ENCODE measurements around the gene LYRM1.

LYRM1 gene

GRCh38 chr16:20900299-20901067, at the start of gene LYRM1, which contains the start of gene DCUN1D3:
TSS of gene LYRM1 (plus strand) at chr16:20900771. CDS start at chr16:20915556, 14,785 bp downstream.
TSS of gene DCUN1D3 (minus strand) at chr16:20900358. CDS start at chr16:20862538, 37,820 bp downstream.
- DNase-seq (ENCODE audit: low read depth): peak; percentile 92
- no peak for TF ChIP-seq CTCF (IDR thresholded peaks at IDR 0.05; ENCODE audit: low read depth, low read length, missing control alignments)
- H3K4me3 ChIP-seq (ENCODE audit: low read depth, low read length): peak within 1 kb of the TSS; percentile 81

- no peak for TF ChIP-seq CTCF (IDR thresholded peaks at IDR 0.05; ENCODE audit: low read depth, low read length, missing control alignments)
- no peak for DNase-seq (ENCODE audit: low read depth)
- no peak overlapping the region for H3K4me3 ChIP-seq (ENCODE audit: low read depth, low read length)
These were observed 49.6 kb upstream of the LYRM1 start for GRCh38 chr16:20850981-20851380.

GRCh38 chr16:20851601-20852000, 49.0 kb upstream of the LYRM1 start:
- H3K4me3 ChIP-seq (ENCODE audit: low read depth, low read length): no peak overlapping the region
- no peak for TF ChIP-seq CTCF (IDR thresholded peaks at IDR 0.05; ENCODE audit: low read depth, low read length, missing control alignments)
- DNase-seq (ENCODE audit: low read depth): no peak

GRCh38 chr16:20853143-20853542, 47.4 kb upstream of the LYRM1 start:
- TF ChIP-seq CTCF (IDR thresholded peaks at IDR 0.05; ENCODE audit: low read depth, low read length, missing control alignments): no peak
- no peak for DNase-seq (ENCODE audit: low read depth)
- H3K4me3 ChIP-seq (ENCODE audit: low read depth, low read length): no peak overlapping the region

- no peak for DNase-seq (ENCODE audit: low read depth)
- no peak for TF ChIP-seq CTCF (IDR thresholded peaks at IDR 0.05; ENCODE audit: low read depth, low read length, missing control alignments)
- H3K4me3 ChIP-seq (ENCODE audit: low read depth, low read length): no peak overlapping the region
These were observed 46.5 kb upstream of the LYRM1 start for GRCh38 chr16:20853981-20854620.

- TF ChIP-seq CTCF (IDR thresholded peaks at IDR 0.05; ENCODE audit: low read depth, low read length, missing control alignments): no peak
- no peak for DNase-seq (ENCODE audit: low read depth)
- no peak overlapping the region for H3K4me3 ChIP-seq (ENCODE audit: low read depth, low read length)
These were observed 45.6 kb upstream of the LYRM1 start for GRCh38 chr16:20854963-20855362.

All from GM12864 (cell line).